MM.1S (cell line): Measurements from ENCODE around the gene MEG3.

ENCODE experiments used
- DNase-seq: peaks from one replicate; pipeline ENCODE4 v3.0.0-alpha.2; 2015
- H2AFZ ChIP-seq: fragments of 300-600 bp; sonication (generic); 2 replicates; pipeline ENCODE4 v1.6.0; 2016; ENCODE audit warnings: antibody characterized with exemption, low read length
- H3F3A ChIP-seq: fragments of 300-600 bp; sonication (generic); 2 replicates; pipeline ENCODE4 v1.6.1; 2016; ENCODE audit warnings: mild to moderate bottlenecking, antibody characterized with exemption, low read length, moderate library complexity, mixed read lengths; ENCODE audit not compliant: insufficient read depth
- H3K27ac ChIP-seq: fragments of 300-600 bp; sonication (generic); 2 replicates; pipeline ENCODE4 v1.5.1; 2016; ENCODE audit warnings: mild to moderate bottlenecking, low read length
- H3K27me3 ChIP-seq: fragments of 300-600 bp; sonication (generic); replicated peaks from 2 replicates; pipeline ENCODE4 v1.6.0; 2016; ENCODE audit warnings: low read length; ENCODE audit not compliant: insufficient read depth
- H3K36me3 ChIP-seq: fragments of 300-600 bp; sonication (generic); replicated peaks from 2 replicates; pipeline ENCODE4 v1.6.1; 2016; ENCODE audit warnings: mild to moderate bottlenecking, low read length, mixed read lengths; ENCODE audit not compliant: insufficient read depth
- H3K4me1 ChIP-seq: fragments of 300-600 bp; sonication (generic); 2 replicates; pipeline ENCODE4 v1.6.1; 2016; ENCODE audit warnings: low read length, mixed read lengths
- H3K4me2 ChIP-seq: fragments of 300-600 bp; sonication (generic); 2 replicates; pipeline ENCODE4 v1.6.0; 2016; ENCODE audit warnings: low read depth, low read length
- H3K4me3 ChIP-seq: fragments of 300-600 bp; sonication (generic); 2 replicates; pipeline ENCODE4 v1.5.1; 2016; ENCODE audit warnings: low read length, mixed read lengths
- H3K79me2 ChIP-seq: fragments of 300-600 bp; sonication (generic); 2 replicates; pipeline ENCODE4 v1.6.1; 2016; ENCODE audit warnings: mixed run types, low read length, mixed read lengths
- H3K9ac ChIP-seq: fragments of 300-600 bp; sonication (generic); 2 replicates; pipeline ENCODE4 v1.6.1; 2016; ENCODE audit warnings: low read length, mixed read lengths
- H3K9me2 ChIP-seq: fragments of 300-600 bp; sonication (generic); replicated peaks from 2 replicates; pipeline ENCODE4 v1.6.1; 2016; ENCODE audit warnings: mild to moderate bottlenecking, low read length, mixed read lengths; ENCODE audit not compliant: insufficient read depth
- H3K9me3 ChIP-seq: fragments of 300-600 bp; sonication (generic); replicated peaks from 2 replicates; pipeline ENCODE4 v1.6.1; 2016; ENCODE audit warnings: mild to moderate bottlenecking, low read length, mixed read lengths; ENCODE audit not compliant: insufficient read depth
- H4K20me1 ChIP-seq: fragments of 300-600 bp; sonication (generic); 2 replicates; pipeline ENCODE4 v1.6.1; 2016; ENCODE audit warnings: mild to moderate bottlenecking, low read length, moderate library complexity, mixed read lengths; ENCODE audit not compliant: insufficient read depth
- CTCF ChIP-seq: fragments of 300-600 bp; sonication (generic); IDR thresholded peaks from 2 replicates; pipeline ENCODE4 v1.5.1; 2016; ENCODE audit warnings: antibody characterized with exemption, low read length, mixed read lengths
- EZH2 ChIP-seq: fragments of 300-600 bp; sonication (generic); optimal IDR thresholded peaks from 2 replicates; pipeline ENCODE3; 2017; ENCODE audit warnings: low read depth, mild to moderate bottlenecking, antibody characterized with exemption, low read length, mixed read lengths
- EZH2phosphoT487 ChIP-seq: fragments of 300-600 bp; sonication (generic); IDR thresholded peaks from 2 replicates; pipeline ENCODE4 v1.6.1; 2018; ENCODE audit warnings: antibody characterized with exemption, low read length

MEG3 gene

GRCh38 chr14:100790502-100791347 is 35.2 kb upstream of the MEG3 start:
- Histone ChIP-seq H3K4me2 (no peak overlapping the region), H3K79me2 (no peaks in the 10 kb centered on the region), H3K4me3 (no peak overlapping the region), H3K9ac (no peak overlapping the region), H3K36me3 (no peaks in the 10 kb centered on the region), H2AFZ (no peak overlapping the region), H3K27ac (no peak overlapping the region), H3F3A (no peaks in the 10 kb centered on the region), H4K20me1 (no peaks in the 10 kb centered on the region), H3K9me3 (no peaks in the 10 kb centered on the region), H3K4me1 (no peaks in the 10 kb centered on the region), H3K27me3 (peaks cover 26% of the 10 kb centered on the region), H3K9me2 (no peaks in the 10 kb centered on the region)
- no peak for DNase-seq
- no peak for TF ChIP-seq CTCF
- no peak for TF ChIP-seq EZH2
- TF ChIP-seq EZH2phosphoT487, result no peak

- Histone ChIP-seq H3K27ac (no peak overlapping the region), H4K20me1 (no peaks in the 10 kb centered on the region), H3K27me3 (peaks cover 26% of the 10 kb centered on the region), H3F3A (no peaks in the 10 kb centered on the region), H3K4me2 (no peak overlapping the region), H2AFZ (no peak overlapping the region), H3K36me3 (no peaks in the 10 kb centered on the region), H3K9me3 (no peaks in the 10 kb centered on the region), H3K4me1 (no peaks in the 10 kb centered on the region), H3K9me2 (no peaks in the 10 kb centered on the region), H3K9ac (no peak overlapping the region), H3K79me2 (no peaks in the 10 kb centered on the region), H3K4me3 (no peak overlapping the region)
- TF ChIP-seq CTCF (no peak), EZH2phosphoT487 (no peak), EZH2 (no peak)
- DNase-seq, result no peak
Measured at GRCh38 chr14:100791348-100791735, 34.6 kb upstream of the MEG3 start.

GRCh38 chr14:100791995-100792394 is 33.9 kb upstream of the MEG3 start:
- Histone ChIP-seq H3K4me3 (no peak overlapping the region), H3K4me1 (no peaks in the 10 kb centered on the region), H3K27me3 (peaks cover 26% of the 10 kb centered on the region), H3K36me3 (no peaks in the 10 kb centered on the region), H2AFZ (no peak overlapping the region), H3K9ac (no peak overlapping the region), H3K79me2 (no peaks in the 10 kb centered on the region), H3K27ac (no peak overlapping the region), H3K9me2 (no peaks in the 10 kb centered on the region), H3F3A (no peaks in the 10 kb centered on the region), H4K20me1 (no peaks in the 10 kb centered on the region), H3K4me2 (no peak overlapping the region), H3K9me3 (no peaks in the 10 kb centered on the region)
- TF ChIP-seq CTCF, result no peak
- TF ChIP-seq EZH2, result no peak
- TF ChIP-seq EZH2phosphoT487, result no peak
- DNase-seq, result no peak
